ENCODE results near the gene GNAT2.

Gene GNAT2

GRCh38 chr1:109629372-109630030, 10.1 kb upstream of the GNAT2 start:
- ChIA-PET POLR2A (ENCODE audit: low non-redundant PET) (no interaction called here), CTCF (interaction anchor here (0.6 to 2.0 kb wide), 6 partner anchors 78 to 1503 kb away, joined by 3 to 9 read pairs (median 4); no protein-coding TSS in a partner anchor)
- no peak overlapping the region for H3K27ac ChIP-seq
- DNase-seq (ENCODE audit: low spot score) = no peak
- no peak for TF ChIP-seq CTCF (conservative IDR thresholded peaks at IDR 0.05; ENCODE audit: low read depth)

- DNase-seq (ENCODE audit: low spot score) = peak; percentile 21
- no peak overlapping the region for H3K27ac ChIP-seq
- TF ChIP-seq CTCF (conservative IDR thresholded peaks at IDR 0.05; ENCODE audit: low read depth) = no peak
- ChIA-PET POLR2A (ENCODE audit: low non-redundant PET) (no interaction called here), CTCF (interaction anchor here (0.7 to 1.1 kb wide), 2 partner anchors 83 to 146 kb away, joined by 3 to 5 read pairs; no protein-coding TSS in a partner anchor)
Observed at GRCh38 chr1:109628540-109629321, 9.3 kb upstream of the GNAT2 start.

GRCh38 chr1:109627692-109628399, 8.4 kb upstream of the GNAT2 start:
- ChIA-PET POLR2A (ENCODE audit: low non-redundant PET) (no interaction called here), CTCF (interaction anchor here (0.6 to 1.2 kb wide), 3 partner anchors 72 to 320 kb away, joined by 3 to 5 read pairs (median 4); no protein-coding TSS in a partner anchor)
- H3K27ac ChIP-seq = no peak overlapping the region
- no peak for TF ChIP-seq CTCF (conservative IDR thresholded peaks at IDR 0.05; ENCODE audit: low read depth)
- DNase-seq (ENCODE audit: low spot score) = no peak

GRCh38 chr1:109626682-109627408, 7.4 kb upstream of the GNAT2 start:
- DNase-seq (ENCODE audit: low spot score) = no peak
- no peak overlapping the region for H3K27ac ChIP-seq
- ChIA-PET POLR2A (ENCODE audit: low non-redundant PET) (no interaction called here), CTCF (interaction anchor here (0.6 to 1.2 kb wide), 3 partner anchors 13 to 1148 kb away, joined by 3 to 4 read pairs (median 4); no protein-coding TSS in a partner anchor)
- no peak for TF ChIP-seq CTCF (conservative IDR thresholded peaks at IDR 0.05; ENCODE audit: low read depth)

GRCh38 chr1:109625601-109626560, 6.5 kb upstream of the GNAT2 start:
- TF ChIP-seq CTCF (conservative IDR thresholded peaks at IDR 0.05; ENCODE audit: low read depth) = no peak
- no peak overlapping the region for H3K27ac ChIP-seq
- DNase-seq (ENCODE audit: low spot score) = no peak
- CTCF ChIA-PET = interaction anchor here (0.7 kb wide), 1 partner anchor 14 kb away, joined by 3 read pairs; no protein-coding TSS in a partner anchor
- POLR2A ChIA-PET (ENCODE audit: low non-redundant PET) = no interaction called here

All from RWPE1 (cell line).